Activated CD4-positive, CD25-positive, alpha-beta regulatory T cell treated with anti-CD3 and anti-CD28 coated beads, Interleukin-2, amount 50 U/mL, for 24 hours (primary cell): ENCODE data around the gene PPP1R1B.

ENCODE experiments used
- ATAC-seq, 2 donors: fragments of 150-1000 bp; cut with Tn5 transposase; one replicate each; pipeline ENCODE4 v1.10.0; 2021; ENCODE audit warnings: mild to moderate bottlenecking in 1 of 2, moderate library complexity in 1 of 2

The PPP1R1B gene

GRCh38 chr17:39600997-39601597 lies 25.7 kb upstream of the PPP1R1B start:
- no peak for ATAC-seq

- no peak for ATAC-seq
Measured at GRCh38 chr17:39601758-39602532, 24.8 kb upstream of the PPP1R1B start.

- ATAC-seq = no peak
Measured at GRCh38 chr17:39602533-39603303, 24.0 kb upstream of the PPP1R1B start.

- no peak for ATAC-seq
Measured at GRCh38 chr17:39603304-39604016, 23.3 kb upstream of the PPP1R1B start.

- no peak for ATAC-seq
Measured at GRCh38 chr17:39604911-39605491, 21.8 kb upstream of the PPP1R1B start.

GRCh38 chr17:39605492-39606433 lies 21.0 kb upstream of the PPP1R1B start:
- peak; percentile 25 to 27 for ATAC-seq

GRCh38 chr17:39606434-39607056 lies 20.2 kb upstream of the PPP1R1B start:
- ATAC-seq = no peak

GRCh38 chr17:39607057-39607850 lies 19.5 kb upstream of the PPP1R1B start:
- no peak for ATAC-seq

- ATAC-seq = no peak
Measured at GRCh38 chr17:39607851-39608130, 19.0 kb upstream of the PPP1R1B start, which contains the start of gene NEUROD2. NEUROD2 (minus strand) TSS chr17:39607920; CDS start chr17:39606599, 1,321 bp downstream.

- ATAC-seq = no peak
Measured at GRCh38 chr17:39608142-39608981, 18.4 kb upstream of the PPP1R1B start.

- ATAC-seq = no peak
Measured at GRCh38 chr17:39609416-39610025, 17.2 kb upstream of the PPP1R1B start.

- no peak for ATAC-seq
Measured at GRCh38 chr17:39611401-39612112, 15.2 kb upstream of the PPP1R1B start.

GRCh38 chr17:39612291-39612894 lies 14.4 kb upstream of the PPP1R1B start:
- no peak for ATAC-seq

- ATAC-seq = no peak
Measured at GRCh38 chr17:39612935-39613464, 13.8 kb upstream of the PPP1R1B start.

GRCh38 chr17:39614545-39615157 lies 12.1 kb upstream of the PPP1R1B start:
- no peak for ATAC-seq

- no peak for ATAC-seq
Measured at GRCh38 chr17:39615434-39615833, 11.3 kb upstream of the PPP1R1B start.

GRCh38 chr17:39617100-39617445 lies 9.7 kb upstream of the PPP1R1B start:
- no peak for ATAC-seq
